HG03196 (cell line): ENCODE measurements around the gene USP2.

Experiments
- ATAC-seq: cut with Tn5 transposase; IDR thresholded peaks from one replicate; pipeline ENCODE4 v1.9.1; 2021; ENCODE audit not compliant: unreplicated experiment

USP2 gene

DNA sequence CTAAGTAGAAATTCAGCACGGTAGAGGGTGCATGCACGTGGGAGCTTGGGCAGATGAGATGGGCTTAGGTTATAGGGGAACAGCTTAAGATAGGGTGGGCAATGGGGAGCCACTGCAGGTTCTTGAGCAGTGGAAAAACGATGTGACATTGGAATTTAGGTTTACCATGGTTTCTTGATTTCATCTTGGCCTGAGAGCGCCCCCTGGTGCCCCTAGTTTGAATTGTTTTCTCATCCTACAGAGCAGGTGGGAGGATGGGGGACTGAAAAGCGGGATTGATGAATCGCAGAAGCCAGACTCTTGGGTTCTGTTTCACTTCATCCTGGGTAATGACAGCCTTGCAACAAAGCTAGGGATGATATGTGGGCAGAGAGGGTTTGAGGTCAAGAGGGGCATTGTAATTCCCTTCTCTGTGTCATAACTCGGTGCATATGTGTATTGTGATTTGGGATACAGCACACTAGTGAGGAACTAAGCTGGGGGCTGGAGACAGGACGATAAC, 57.9 kb downstream of the USP2 start:
- ATAC-seq = no peak

DNA sequence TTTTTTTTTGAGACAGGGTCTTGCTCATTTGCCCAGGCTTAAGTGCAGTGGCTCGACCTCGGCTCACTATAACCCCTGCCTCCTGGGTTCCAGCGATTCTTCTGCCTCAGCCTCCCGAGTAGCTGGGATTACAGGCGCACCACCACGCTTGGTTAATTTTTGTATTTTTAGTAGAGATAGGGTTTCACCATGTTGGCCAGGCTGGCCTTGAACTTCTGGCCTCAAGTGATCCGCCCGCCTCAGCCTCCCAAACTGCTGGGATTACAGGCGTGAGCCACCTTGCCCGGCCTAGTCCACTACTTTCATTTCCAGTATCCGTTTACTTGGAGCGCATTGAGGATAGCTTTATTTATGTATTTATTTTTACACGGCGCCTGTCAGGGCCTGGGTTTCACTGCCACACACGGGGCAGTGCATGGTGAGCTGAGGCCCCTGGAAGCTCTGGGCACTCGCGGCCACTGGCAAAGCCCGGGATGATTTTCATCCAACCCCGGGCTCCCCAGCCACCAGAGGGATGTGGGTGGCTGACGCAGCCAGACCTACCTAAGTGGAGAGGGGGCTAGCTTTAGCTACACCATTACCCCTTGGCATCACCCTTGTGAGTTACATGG, 58.5 kb downstream of the USP2 start:
- ATAC-seq = no peak

DNA sequence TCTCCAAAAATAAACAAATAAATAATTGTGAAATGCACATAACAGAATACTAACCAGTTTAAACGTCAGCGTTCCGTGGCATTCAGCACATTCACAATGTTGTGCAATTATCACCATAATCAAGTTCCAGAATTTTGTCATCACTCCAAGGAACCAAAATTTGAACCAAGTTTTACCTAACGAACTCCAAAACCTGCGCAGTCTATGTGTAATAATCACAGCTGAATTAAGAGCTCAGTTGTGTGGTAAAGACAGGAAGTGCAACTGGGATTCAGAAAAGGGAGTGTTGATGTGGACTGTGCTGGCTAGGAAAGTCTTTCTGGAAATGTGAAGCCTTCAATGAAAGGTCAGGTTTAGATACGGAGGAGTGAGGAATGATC, 59.1 kb downstream of the USP2 start:
- ATAC-seq = no peak

GRCh38 chr11:119320776-119321524, 60.5 kb downstream of the USP2 start:
- peak; percentile 39 for ATAC-seq

DNA sequence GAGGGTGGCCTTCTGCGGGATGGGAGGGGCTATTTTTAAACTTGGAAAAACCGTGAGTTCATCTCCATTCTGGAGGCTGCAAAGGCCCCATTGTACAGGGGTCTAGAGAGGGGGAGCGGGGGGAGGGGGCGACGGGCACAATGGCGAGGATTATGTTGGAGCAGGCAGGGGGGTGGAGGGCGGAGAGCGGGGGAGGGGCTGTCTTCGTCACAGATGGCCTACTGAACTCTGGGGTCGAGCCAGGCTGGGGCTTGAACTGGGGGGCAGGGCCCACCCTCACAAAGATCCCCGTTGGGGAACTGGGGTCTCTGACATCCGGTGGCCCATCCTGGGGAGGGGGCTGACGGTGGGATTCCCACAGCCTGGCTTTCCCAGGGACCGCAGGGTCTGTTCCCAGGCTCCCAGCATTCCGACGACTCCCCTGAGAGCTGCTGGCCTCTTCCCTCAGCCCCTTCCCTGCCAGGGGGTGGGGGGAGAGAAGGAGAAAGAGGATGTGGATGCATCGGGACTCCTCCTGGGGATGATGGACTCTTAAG, 61.2 kb downstream of the USP2 start:
- ATAC-seq = no peak

- no peak for ATAC-seq
Measured at GRCh38 chr11:119319700-119320239, 61.7 kb downstream of the USP2 start.

GRCh38 chr11:119319136-119319699, 62.3 kb downstream of the USP2 start:
- ATAC-seq = no peak

DNA sequence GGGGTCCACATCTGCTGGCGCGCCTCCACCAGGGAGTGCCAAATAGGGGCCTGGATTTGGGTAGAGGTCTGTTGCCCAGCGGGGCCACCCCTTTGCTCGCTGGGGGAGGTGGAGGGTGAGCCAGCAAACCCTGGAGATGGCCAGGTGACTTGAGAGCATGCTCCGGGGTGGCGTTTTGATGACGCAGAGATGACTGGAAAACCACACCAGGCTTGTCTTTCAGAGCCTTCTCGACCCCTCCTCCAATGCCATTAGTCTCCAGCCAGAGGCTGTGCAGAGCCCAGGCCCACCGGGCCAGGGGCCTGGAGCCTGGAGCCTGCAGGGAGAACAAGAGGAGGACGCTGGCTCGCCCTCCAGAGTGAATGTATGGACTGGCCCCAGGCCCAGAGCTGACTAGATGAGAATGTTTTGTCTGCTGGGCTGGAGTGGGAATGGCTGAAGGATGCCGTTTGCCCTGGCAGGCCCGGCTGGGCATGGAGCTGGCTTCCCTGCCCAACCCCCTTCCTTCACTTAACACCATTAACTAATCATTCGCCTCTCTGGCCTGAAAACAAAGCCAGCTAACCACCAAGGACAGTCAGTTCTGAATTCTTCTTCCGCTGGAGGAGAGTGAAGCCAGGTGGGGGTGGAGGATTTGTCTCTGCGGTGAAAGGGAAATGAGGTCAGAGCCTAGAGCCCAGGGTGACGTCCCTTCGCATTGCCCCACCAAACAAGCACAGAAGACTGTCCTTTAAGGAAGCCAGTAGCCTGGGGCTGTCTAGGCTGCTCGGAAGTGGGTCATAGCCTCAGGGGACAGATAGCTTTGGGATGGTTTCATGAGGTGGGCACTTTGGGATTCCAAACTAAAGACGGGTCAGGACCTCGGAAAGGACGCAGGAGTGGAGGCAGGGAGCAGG, 63.0 kb downstream of the USP2 start:
- no peak for ATAC-seq

- ATAC-seq = no peak
Measured at GRCh38 chr11:119317592-119318239, 63.8 kb downstream of the USP2 start.

GRCh38 chr11:119316729-119317591, 64.5 kb downstream of the USP2 start, which contains the start of gene MCAM:
Gene MCAM, minus strand, starts transcription at chr11:119317130. Its CDS starts 29 bp downstream, at chr11:119317101.
- ATAC-seq = no peak

DNA sequence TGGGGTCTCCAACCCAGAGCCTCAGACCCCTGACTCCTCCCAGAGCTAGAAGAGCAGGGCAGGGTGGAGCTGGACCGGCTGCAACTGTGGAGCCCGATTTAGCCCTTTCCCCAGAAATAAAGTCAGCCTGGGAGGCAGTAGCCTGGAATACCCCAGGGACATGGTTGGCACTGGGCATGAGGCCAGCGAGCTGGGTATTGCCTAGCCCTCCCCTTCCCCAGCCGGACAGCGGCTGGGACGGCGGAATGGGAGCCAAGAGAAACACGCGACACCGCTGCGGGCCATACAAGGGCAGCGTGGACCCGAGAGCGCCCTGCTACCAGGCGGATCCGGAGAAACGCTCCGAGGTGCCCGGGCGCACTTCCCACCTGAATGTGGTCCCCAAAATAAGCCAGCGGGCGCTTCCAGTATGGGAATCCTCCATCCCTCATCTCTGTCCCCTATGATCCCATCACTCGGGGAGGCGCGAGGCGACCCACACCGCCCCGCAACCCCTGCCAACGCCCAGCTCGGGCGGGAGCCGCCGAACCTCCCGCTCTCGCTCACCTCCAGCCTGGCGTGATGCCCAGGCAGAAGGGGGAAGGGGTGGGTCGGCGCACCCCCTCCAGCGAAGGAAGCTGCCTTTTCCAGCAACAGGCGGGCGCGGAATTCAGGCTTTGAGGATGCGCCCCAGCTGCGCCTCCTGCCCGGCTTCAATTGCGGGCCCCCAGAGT, 65.3 kb downstream of the USP2 start:
- ATAC-seq = no peak

DNA sequence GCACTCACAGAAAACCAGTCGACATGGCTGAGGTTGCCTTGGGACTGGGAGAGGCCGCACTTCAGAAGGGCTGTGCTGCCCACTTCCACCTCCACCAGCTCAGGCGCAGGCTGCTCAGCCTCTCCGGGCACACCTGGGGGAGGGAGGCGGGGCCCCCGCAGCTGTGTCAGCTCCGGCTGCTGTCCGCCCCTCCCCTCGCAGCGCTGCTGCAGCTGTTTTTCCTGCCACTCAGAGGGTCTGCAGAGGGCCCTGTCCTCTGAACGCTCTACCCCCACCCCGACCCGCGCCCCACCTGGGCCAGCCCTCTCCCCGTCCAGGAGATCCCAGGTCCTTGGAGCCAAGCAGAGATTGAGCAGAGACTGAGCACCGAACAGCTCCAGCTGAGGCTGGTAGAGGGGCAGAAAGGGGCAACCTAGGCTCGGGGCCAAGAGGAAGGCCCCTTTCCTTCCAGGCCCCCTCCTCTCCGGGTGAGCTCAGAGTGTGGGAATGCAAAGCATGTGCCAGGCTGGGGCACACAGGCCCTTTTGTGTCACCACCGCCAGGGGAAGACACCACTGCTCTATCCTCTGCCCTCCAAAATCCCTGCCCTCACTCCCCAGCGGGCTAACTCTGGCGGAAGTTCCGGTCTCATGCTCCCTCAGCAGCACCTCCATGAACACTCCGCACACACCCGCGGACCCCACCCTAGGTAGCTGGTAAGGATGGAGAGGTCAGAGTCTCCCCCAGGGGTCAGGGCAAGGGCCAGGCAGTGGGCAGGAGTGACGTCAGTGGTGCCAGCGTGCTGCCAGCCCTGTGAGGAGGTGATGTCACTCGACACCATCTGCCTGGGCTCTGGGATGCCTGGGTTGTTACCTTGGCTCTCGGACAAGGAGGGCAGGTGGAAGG, 66.1 kb downstream of the USP2 start:
- no peak for ATAC-seq

DNA sequence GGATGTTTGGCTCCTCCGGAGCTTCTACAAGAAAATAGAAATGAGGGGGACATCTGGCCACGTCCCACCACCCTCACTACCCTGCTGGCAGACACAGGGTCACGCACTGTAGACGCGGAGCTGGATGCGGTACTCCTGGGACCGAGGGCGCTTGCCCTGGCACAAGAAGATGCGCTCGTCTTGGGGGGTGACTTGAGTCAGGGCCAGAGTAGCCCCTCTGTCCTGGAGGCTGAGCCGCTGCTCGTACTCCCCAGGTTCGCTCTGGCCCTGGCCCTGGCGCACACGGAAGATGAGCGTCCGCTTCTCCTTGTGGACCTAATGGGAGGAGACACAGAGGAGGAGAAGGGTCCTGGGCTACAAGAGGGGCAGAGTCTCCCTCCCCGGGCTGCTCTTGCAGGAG, 66.8 kb downstream of the USP2 start:
- no peak for ATAC-seq

DNA sequence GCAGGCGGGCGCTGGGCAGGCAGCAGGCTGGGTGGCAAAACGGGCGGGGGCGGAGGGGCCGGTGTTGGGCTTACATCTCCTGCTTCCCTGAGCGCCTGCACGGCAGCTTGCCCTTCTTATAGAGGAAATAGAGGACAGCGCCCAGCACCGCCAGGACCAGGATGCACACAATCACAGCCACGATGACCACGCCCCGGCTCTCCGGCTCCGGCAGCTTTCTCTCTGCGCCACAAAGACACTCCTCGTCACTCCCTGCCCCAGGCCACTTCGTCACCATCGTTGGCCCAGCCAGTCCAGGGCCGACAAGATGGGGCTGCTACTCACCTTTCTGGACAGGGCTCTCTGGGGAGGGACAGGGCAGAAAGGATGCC, 70.8 kb downstream of the USP2 start:
- no peak for ATAC-seq

- ATAC-seq = no peak
Measured at GRCh38 chr11:119309953-119310681, 71.4 kb downstream of the USP2 start.

GRCh38 chr11:119309411-119309810, 72.1 kb downstream of the USP2 start:
- no peak for ATAC-seq

GRCh38 chr11:119307974-119308373, 73.5 kb downstream of the USP2 start:
- ATAC-seq = no peak
